OCI-LY7 (cell line): ENCODE data around the gene UBE2N. TPM values are rescaled to one million over a fixed set of nuclear protein-coding genes. Genes with fewer than 3 reads are reported as not detected.

Experiments
- BruUV-seq: library from RNA; stranded (reverse); fragments of 400-500 nt; replicated peaks from 2 replicates; lab custom pipeline; 2021; lab: Mats Ljungman, UMichigan
- CTCF ChIA-PET: fragments of 300-600 bp; sonication (Branson Sonifier 250); formaldehyde crosslinking; loops from one replicate; lab custom pipeline; 2022; ENCODE audit warnings: antibody characterized with exemption; ENCODE audit not compliant: unreplicated experiment; lab: Charles Lee
- POLR2A ChIA-PET: fragments of 300-600 bp; sonication (Branson Sonifier 250); formaldehyde crosslinking; loops from one replicate; lab custom pipeline; 2022; ENCODE audit warnings: antibody characterized with exemption; lab: Charles Lee
- DNase-seq: peaks from one replicate; pipeline ENCODE4 v3.0.0-alpha.2; 2015; ENCODE audit warnings: low spot score
- H2AFZ ChIP-seq: fragments of 200-600 bp; sonication (generic), shearing (Covaris generic); 2 replicates; pipeline ENCODE4 v1.6.1; 2014; ENCODE audit warnings: mild to moderate bottlenecking, antibody characterized with exemption, low read length, moderate library complexity
- H3K27ac ChIP-seq: fragments of 200-600 bp; sonication (generic); 2 replicates; pipeline ENCODE4 v1.5.1; 2014; ENCODE audit warnings: mixed run types, low read depth, mild to moderate bottlenecking, moderate library complexity, low read length, inconsistent platforms; ENCODE audit not compliant: poor library complexity, severe bottlenecking
- H3K36me3 ChIP-seq: fragments of 200-600 bp; sonication (generic); 2 replicates; pipeline ENCODE4 v1.6.1; 2014; ENCODE audit warnings: mild to moderate bottlenecking, antibody characterized with exemption, low read length, moderate library complexity, mixed read lengths; ENCODE audit not compliant: insufficient read depth
- H3K4me1 ChIP-seq: fragments of 200-600 bp; sonication (generic); 2 replicates; pipeline ENCODE4 v1.5.1; 2014; ENCODE audit warnings: mild to moderate bottlenecking, low read length; ENCODE audit not compliant: insufficient read depth, poor library complexity, severe bottlenecking
- H3K4me2 ChIP-seq: fragments of 200-600 bp; sonication (generic); 2 replicates; pipeline ENCODE4 v1.6.1; 2014; ENCODE audit warnings: mild to moderate bottlenecking, low read length
- H3K4me3 ChIP-seq: fragments of 200-600 bp; sonication (generic); 2 replicates; pipeline ENCODE4 v1.5.1; 2014; ENCODE audit warnings: mild to moderate bottlenecking, low read depth, low read length; ENCODE audit not compliant: poor library complexity, severe bottlenecking
- H3K79me2 ChIP-seq: fragments of 200-600 bp; sonication (generic); 2 replicates; pipeline ENCODE4 v1.6.1; 2016; ENCODE audit warnings: low read depth, mild to moderate bottlenecking, low read length, moderate library complexity, mixed read lengths; ENCODE audit not compliant: insufficient read depth
- H3K9me2 ChIP-seq: fragments of 200-600 bp; sonication (generic); 2 replicates; pipeline ENCODE4 v1.6.1; 2016; ENCODE audit warnings: mild to moderate bottlenecking, low read length, mixed read lengths; ENCODE audit not compliant: insufficient read depth
- H3K9me3 ChIP-seq: fragments of 200-600 bp; sonication (generic); 2 replicates; pipeline ENCODE4 v1.6.1; 2014; ENCODE audit warnings: mild to moderate bottlenecking, mixed run types, low read length, mixed read lengths
- H4K20me1 ChIP-seq: fragments of 200-600 bp; sonication (generic); 2 replicates; pipeline ENCODE4 v1.6.1; 2014; ENCODE audit warnings: mild to moderate bottlenecking, antibody characterized with exemption, low read length, moderate library complexity, mixed read lengths; ENCODE audit not compliant: insufficient read depth
- EZH2phosphoT487 ChIP-seq: fragments of 200-600 bp; sonication (generic); IDR thresholded peaks from 2 replicates; pipeline ENCODE4 v1.6.1; 2018; ENCODE audit warnings: low read depth, borderline replicate concordance, mild to moderate bottlenecking, mixed run types, antibody characterized with exemption, low read length, moderate library complexity, mixed read lengths
- intact Hi-C: fragments of 100-400 bp; cut with micrococcal nuclease; formaldehyde crosslinking; loops from one replicate; pipeline ENCODE4 v1.10.0; 2022; ENCODE audit not compliant: unreplicated experiment
- small RNA-seq: library from RNA; depleted of rRNA; stranded (forward); fragments of <200 nt; gene quantifications from one replicate; pipeline ENCODE3, GENCODE V24; 2014
- total RNA-seq, 2 experiments: library from RNA; depleted of rRNA in 1 of 2; stranded (reverse); fragments of >200 nt in 1 of 2; shearing (Covaris generic) in 1 of 2; gene quantifications; 2 replicates each; pipeline ENCODE4 v1.2.3, GENCODE V29; 2014 to 2022
- TF ChIP-seq, protein P1 (sequence below): fragments of 200-600 bp; sonication (generic); conservative IDR thresholded peaks from 2 replicates; pipeline ENCODE4 v1.5.1; 2014; ENCODE audit warnings: mild to moderate bottlenecking, antibody characterized with exemption, low read length, moderate library complexity, mixed read lengths

Gene UBE2N
- total RNA-seq, 2 experiments from 2014 or later, result 153 to 214 TPM

GRCh38 chr12:93358058-93358457 lies 83.7 kb downstream of the UBE2N start:
- TF ChIP-seq, protein P1, sequence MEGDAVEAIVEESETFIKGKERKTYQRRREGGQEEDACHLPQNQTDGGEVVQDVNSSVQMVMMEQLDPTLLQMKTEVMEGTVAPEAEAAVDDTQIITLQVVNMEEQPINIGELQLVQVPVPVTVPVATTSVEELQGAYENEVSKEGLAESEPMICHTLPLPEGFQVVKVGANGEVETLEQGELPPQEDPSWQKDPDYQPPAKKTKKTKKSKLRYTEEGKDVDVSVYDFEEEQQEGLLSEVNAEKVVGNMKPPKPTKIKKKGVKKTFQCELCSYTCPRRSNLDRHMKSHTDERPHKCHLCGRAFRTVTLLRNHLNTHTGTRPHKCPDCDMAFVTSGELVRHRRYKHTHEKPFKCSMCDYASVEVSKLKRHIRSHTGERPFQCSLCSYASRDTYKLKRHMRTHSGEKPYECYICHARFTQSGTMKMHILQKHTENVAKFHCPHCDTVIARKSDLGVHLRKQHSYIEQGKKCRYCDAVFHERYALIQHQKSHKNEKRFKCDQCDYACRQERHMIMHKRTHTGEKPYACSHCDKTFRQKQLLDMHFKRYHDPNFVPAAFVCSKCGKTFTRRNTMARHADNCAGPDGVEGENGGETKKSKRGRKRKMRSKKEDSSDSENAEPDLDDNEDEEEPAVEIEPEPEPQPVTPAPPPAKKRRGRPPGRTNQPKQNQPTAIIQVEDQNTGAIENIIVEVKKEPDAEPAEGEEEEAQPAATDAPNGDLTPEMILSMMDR, result no peak
- TF ChIP-seq EZH2phosphoT487, result no peak
- Histone ChIP-seq H2AFZ (no peak overlapping the region), H3K4me1 (no peaks in the 10 kb centered on the region), H3K36me3 (no peaks in the 10 kb centered on the region), H4K20me1 (no peaks in the 10 kb centered on the region), H3K27ac (no peak overlapping the region), H3K79me2 (no peaks in the 10 kb centered on the region), H3K4me3 (no peak overlapping the region), H3K9me2 (no peaks in the 10 kb centered on the region), H3K9me3 (no peaks in the 10 kb centered on the region), H3K4me2 (no peak overlapping the region)
- ChIA-PET CTCF (no interaction called here), POLR2A (interaction anchor here (0.6 to 1.5 kb wide), 3 partner anchors 10 to 1667 kb away, joined by 3 to 4 read pairs (median 4); no protein-coding TSS in a partner anchor)
- intact Hi-C loops, result no loop called here
- no TSS peak for BruUV-seq
- no peak for DNase-seq

DNA sequence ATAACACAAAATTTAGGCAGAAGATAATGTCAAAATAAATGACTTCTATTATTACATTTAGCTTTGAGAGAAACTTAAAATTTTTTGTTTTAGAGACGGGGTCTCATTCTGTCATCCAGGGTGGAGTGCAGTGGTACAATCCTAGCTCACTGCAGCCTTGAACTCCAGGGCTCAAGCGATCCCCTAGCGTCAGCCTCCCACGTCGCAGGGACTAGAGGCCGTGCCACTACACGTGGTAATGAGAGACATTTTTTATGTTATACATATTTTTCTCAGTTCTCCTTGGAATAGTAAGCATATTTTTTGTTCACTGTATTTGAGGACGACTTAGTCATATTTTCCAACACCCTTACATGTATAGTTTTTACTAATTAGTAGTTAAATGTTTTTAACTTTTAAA lies 85.5 kb downstream of the UBE2N start:
- no peak overlapping the region for H2AFZ ChIP-seq
- TF ChIP-seq EZH2phosphoT487, result no peak
- TF ChIP-seq, protein P1, result no peak
- H3K9me3 ChIP-seq, result no peaks in the 10 kb centered on the region
- no peak overlapping the region for H3K4me3 ChIP-seq
- intact Hi-C loops, result no loop called here
- POLR2A ChIA-PET, result interaction anchor here (0.5 kb wide), 1 partner anchor 355 kb away, joined by 5 read pairs; no protein-coding TSS in a partner anchor
- H3K79me2 ChIP-seq, result no peaks in the 10 kb centered on the region
- H3K27ac ChIP-seq, result no peak overlapping the region
- H3K4me2 ChIP-seq, result no peak overlapping the region
- H4K20me1 ChIP-seq, result no peaks in the 10 kb centered on the region
- no peaks in the 10 kb centered on the region for H3K9me2 ChIP-seq
- DNase-seq, result no peak
- CTCF ChIA-PET, result no interaction called here
- BruUV-seq, result no TSS peak
- no peaks in the 10 kb centered on the region for H3K36me3 ChIP-seq
- H3K4me1 ChIP-seq, result no peaks in the 10 kb centered on the region

Small RNA genes lying within 50 kb of the gene (small RNA-seq; reads per million reads assigned to genes)
- not detected for gene RF00019

Other genes starting within 250 kb of the UBE2N start
- 20.3 and 26.4 TPM in 2 replicates for gene NUDT4, start 64.0 kb downstream of the UBE2N start, total RNA-seq (2014; rRNA removed; shearing (Covaris generic))
- gene NUDT4, start 64.0 kb downstream of the UBE2N start, total RNA-seq (2022), result 32.4 and 32.5 TPM in 2 replicates
- gene MRPL42, start 25.6 kb upstream of the UBE2N start, total RNA-seq (2014; rRNA removed; shearing (Covaris generic)), result 51.3 and 57.1 TPM in 2 replicates
- gene MRPL42, start 25.6 kb upstream of the UBE2N start, total RNA-seq (2022), result 61.6 and 64.0 TPM in 2 replicates
- not detected in 2 replicates for gene SOCS2, start 130.7 kb upstream of the UBE2N start, total RNA-seq (2014; rRNA removed; shearing (Covaris generic))
- not detected in 2 replicates for gene SOCS2, start 130.7 kb upstream of the UBE2N start, total RNA-seq (2022)
- 8.9 and 16.8 TPM in 2 replicates for gene CRADD, start 235.4 kb upstream of the UBE2N start, total RNA-seq (2014; rRNA removed; shearing (Covaris generic))
- 7.7 and 10.5 TPM in 2 replicates for gene CRADD, start 235.4 kb upstream of the UBE2N start, total RNA-seq (2022)